K562 (cell line): ENCODE data around the gene RBP3. TPM values are rescaled to one million over a fixed set of nuclear protein-coding genes. Genes with fewer than 3 reads are reported as not detected.

Experiments used
- CAMTA2 ChIP-seq: fragments of 250-450 bp; sonication (Bioruptor Pico); conservative IDR thresholded peaks from 2 replicates; pipeline ENCODE4 v1.5.1; 2022
- CBFA2T3 ChIP-seq: fragments of 450-650 bp; IDR thresholded peaks from 2 replicates; pipeline ENCODE4 v1.6.1; 2017
- E2F3 ChIP-seq: fragments of 250-450 bp; sonication (Bioruptor Pico); IDR thresholded peaks from 2 replicates; pipeline ENCODE4 v1.4.0; 2020; ENCODE audit warnings: mild to moderate bottlenecking
- HEY1 ChIP-seq: fragments of 250-450 bp; sonication (Bioruptor Pico); IDR thresholded peaks from 2 replicates; pipeline ENCODE4 v1.5.0; 2020; ENCODE audit warnings: mild to moderate bottlenecking, moderate library complexity, borderline replicate concordance
- HLTF ChIP-seq: fragments of 450-650 bp; IDR thresholded peaks from 2 replicates; pipeline ENCODE4 v1.6.1; 2016
- L3MBTL2 ChIP-seq: fragments of 450-650 bp; IDR thresholded peaks from 2 replicates; pipeline ENCODE4 v1.6.1; 2016; ENCODE audit warnings: mild to moderate bottlenecking, moderate library complexity
- MCM3 ChIP-seq: fragments of 450-650 bp; IDR thresholded peaks from 2 replicates; pipeline ENCODE4 v1.6.1; 2016
- MTA3 ChIP-seq: fragments of 450-650 bp; formaldehyde crosslinking; IDR thresholded peaks from 2 replicates; pipeline ENCODE4 v1.6.1; 2017; ENCODE audit warnings: mild to moderate bottlenecking, borderline replicate concordance
- NFRKB ChIP-seq: fragments of 450-650 bp; IDR thresholded peaks from 2 replicates; pipeline ENCODE4 v1.6.1; 2016; ENCODE audit warnings: low read depth
- PHF21A ChIP-seq: fragments of 450-650 bp; IDR thresholded peaks from 2 replicates; pipeline ENCODE4 v1.6.1; 2017; ENCODE audit warnings: low read depth, borderline replicate concordance
- RAD51 ChIP-seq: fragments of 450-650 bp; IDR thresholded peaks from 2 replicates; pipeline ENCODE4 v1.7.1; 2016; ENCODE audit warnings: low read depth, mild to moderate bottlenecking, borderline replicate concordance
- ZKSCAN1 ChIP-seq: fragments of 150-350 bp; IDR thresholded peaks from 2 replicates; pipeline ENCODE4 v1.6.1; 2016; ENCODE audit warnings: low read depth, low read length
- ZNF76 ChIP-seq: fragments of 250-450 bp; sonication (Bioruptor Pico); IDR thresholded peaks from 2 replicates; pipeline ENCODE4 v1.4.0; 2020; ENCODE audit warnings: mild to moderate bottlenecking, moderate library complexity, borderline replicate concordance
- polyA plus RNA-seq, 8 experiments: library from polyadenylated mRNA; depleted of rRNA in 4 of 8; stranded (reverse) in 5 of 8; unstranded in 3 of 8; fragments of >200 nt; fragmentation: Nextera tagmentation in 2 of 8; fragmentation: Illumina TruSeq in 1 of 8; extraction: Ambion mirVana in 2 of 8; extraction: Trizol in 1 of 8; gene quantifications; 2 replicates each; pipeline versions ENCODE4 v1.2.1 to v1.2.3, GENCODE V29; 2011 to 2014; ENCODE audit warnings: inconsistent platforms in 1 of 8, missing spikeins in 1 of 8
- total RNA-seq, 7 experiments: library from RNA; depleted of rRNA in 6 of 7; stranded (reverse); fragments of >200 nt in 6 of 7; fragmentation: Illumina TruSeq in 2 of 7; extraction: Trizol in 2 of 7; gene quantifications; 2 replicates each; pipeline versions ENCODE4 v1.2.1 to v1.2.3, GENCODE V29; 2011 to 2021; ENCODE audit warnings: low replicate concordance in 1 of 7
- TF ChIP-seq, protein P1 (sequence below), 2 experiments: fragments of 450-650 bp; IDR thresholded peaks; 2 replicates each; pipeline ENCODE4 v1.6.1; 2016; ENCODE audit warnings: mild to moderate bottlenecking in 2 of 2, borderline replicate concordance in 1 of 2, low read depth in 1 of 2, moderate library complexity in 1 of 2
- TF ChIP-seq, protein P2 (sequence below): fragments of 250-450 bp; sonication (Bioruptor Pico); IDR thresholded peaks from 2 replicates; pipeline ENCODE4 v1.8.0; 2021; ENCODE audit warnings: moderate library complexity, mild to moderate bottlenecking, inconsistent platforms
- TF ChIP-seq, protein P3 (sequence below): sonication (generic); formaldehyde crosslinking; IDR thresholded peaks from 2 replicates; pipeline ENCODE4 v1.5.0; 2020; ENCODE audit warnings: missing genetic modification reagents
- TF ChIP-seq, protein P4 (sequence below), 2 experiments: fragments of 450-650 bp; conservative IDR thresholded peaks; 2 replicates each; pipeline ENCODE4 v1.6.1; 2017; ENCODE audit warnings: mild to moderate bottlenecking in 2 of 2, moderate library complexity in 2 of 2

Gene RBP3
- total and polyA plus RNA-seq, 9 of the 15 experiments (the other 6 are each of a cell fraction or from before 2014, with no cell fraction given) = not detected

DNA sequence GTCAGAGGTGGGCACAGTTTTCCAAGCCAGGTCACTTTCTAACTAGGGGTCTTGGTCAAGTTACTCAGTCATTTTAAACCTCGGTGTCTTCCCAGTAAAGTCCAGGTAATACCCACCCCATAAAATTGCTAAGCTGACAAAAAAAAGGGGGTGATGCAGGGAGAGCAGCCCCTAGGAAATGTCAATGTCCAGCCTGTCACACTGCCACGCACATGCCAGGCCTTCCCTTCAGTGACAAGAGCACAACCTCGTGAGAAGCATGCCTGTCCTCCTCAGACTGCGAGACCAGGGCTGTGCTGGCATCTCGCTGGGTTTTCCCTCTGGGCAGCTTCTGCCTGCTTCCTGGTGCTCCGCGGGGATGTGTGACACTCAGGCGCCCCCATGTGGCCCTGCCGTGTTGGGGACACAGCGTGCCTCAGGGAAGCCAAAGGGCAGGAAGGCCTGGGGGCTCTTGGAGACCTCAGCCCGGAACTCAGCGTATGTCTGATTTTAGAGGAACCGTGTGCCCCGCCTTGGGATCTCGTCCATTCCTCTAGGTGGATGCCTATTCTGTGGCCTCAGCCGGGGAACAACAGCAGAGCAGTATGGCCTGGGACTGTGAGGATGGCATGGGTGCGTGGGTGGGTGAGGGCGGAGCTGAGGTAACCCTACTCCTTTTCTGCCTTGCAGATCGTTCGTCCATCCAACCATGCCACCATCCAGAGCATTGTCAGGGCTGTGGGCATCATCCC lies 36.1 kb upstream of the RBP3 start (continued):
- TF ChIP-seq, protein P1, sequence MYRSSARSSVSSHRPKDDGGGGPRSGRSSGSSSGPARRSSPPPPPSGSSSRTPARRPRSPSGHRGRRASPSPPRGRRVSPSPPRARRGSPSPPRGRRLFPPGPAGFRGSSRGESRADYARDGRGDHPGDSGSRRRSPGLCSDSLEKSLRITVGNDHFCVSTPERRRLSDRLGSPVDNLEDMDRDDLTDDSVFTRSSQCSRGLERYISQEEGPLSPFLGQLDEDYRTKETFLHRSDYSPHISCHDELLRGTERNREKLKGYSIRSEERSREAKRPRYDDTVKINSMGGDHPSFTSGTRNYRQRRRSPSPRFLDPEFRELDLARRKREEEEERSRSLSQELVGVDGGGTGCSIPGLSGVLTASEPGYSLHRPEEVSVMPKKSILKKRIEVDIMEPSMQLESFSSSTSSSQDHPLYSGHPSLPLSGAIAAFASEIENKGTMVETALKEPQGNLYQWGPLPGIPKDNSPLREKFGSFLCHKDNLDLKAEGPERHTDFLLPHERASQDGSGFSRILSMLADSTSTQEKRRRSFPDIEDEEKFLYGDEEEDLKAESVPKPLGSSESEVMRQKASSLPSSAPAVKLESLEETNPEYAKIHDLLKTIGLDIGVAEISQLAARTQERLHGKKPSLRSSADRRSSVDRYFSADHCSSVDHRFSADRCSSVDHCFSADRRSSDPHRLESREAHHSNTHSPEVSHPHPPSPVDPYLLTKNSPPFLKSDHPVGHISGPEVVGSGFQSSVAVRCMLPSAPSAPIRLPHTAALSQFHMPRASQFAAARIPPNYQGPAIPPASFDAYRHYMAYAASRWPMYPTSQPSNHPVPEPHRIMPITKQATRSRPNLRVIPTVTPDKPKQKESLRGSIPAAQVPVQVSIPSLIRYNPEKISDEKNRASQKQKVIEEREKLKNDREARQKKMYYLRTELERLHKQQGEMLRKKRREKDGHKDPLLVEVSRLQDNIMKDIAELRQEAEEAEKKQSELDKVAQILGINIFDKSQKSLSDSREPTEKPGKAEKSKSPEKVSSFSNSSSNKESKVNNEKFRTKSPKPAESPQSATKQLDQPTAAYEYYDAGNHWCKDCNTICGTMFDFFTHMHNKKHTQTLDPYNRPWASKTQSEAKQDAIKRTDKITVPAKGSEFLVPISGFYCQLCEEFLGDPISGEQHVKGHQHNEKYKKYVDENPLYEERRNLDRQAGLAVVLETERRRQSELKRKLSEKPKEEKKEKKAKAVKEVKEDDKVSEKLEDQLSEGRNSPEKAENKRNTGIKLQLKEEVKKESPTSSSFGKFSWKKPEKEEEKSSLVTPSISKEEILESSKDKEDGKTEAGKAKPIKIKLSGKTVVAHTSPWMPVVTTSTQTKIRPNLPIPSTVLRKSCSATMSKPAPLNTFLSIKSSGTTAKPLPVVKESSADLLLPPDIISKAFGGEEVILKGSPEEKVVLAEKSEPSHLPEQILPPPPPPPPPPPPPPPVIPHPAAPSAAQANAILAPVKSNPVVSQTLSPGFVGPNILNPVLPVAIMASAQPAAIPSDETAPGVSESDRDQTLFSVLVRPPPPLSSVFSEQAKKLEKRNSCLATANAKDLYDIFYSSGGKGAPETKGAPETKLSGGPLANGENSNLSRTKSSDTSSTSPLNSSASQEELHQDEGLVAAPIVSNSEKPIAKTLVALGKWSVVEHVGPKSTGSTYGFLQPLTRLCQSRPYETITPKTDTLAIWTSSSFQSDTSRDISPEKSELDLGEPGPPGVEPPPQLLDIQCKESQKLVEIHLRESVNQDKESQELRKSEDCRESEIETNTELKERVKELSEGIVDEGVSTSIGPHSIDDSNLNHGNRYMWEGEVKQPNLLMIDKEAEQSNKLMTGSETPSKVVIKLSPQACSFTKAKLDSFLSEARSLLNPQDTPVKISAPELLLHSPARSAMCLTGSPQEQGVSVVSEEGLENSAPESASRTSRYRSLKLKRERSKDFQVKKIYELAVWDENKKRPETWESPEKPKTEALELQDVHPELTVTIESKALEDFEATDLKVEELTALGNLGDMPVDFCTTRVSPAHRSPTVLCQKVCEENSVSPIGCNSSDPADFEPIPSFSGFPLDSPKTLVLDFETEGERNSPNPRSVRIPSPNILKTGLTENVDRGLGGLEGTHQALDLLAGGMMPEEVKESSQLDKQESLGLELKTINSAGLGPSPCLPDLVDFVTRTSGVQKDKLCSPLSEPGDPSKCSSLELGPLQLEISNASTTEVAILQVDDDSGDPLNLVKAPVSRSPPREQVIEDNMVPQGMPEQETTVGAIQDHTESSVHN (IDR thresholded peaks at IDR 0.05; ENCODE audit: borderline replicate concordance in 1 of 2, low read depth in 1 of 2) = no peak
- no peak for TF ChIP-seq ZKSCAN1
- no peak for TF ChIP-seq RAD51
- TF ChIP-seq CAMTA2 (CRISPR knock-in tag) = no peak
- TF ChIP-seq ZNF76 (CRISPR knock-in tag) = no peak
- 0 out of 2 replicates have a peak, but pooled peaks have one; percentile 20 for TF ChIP-seq E2F3 (CRISPR knock-in tag)
- TF ChIP-seq, protein P2, sequence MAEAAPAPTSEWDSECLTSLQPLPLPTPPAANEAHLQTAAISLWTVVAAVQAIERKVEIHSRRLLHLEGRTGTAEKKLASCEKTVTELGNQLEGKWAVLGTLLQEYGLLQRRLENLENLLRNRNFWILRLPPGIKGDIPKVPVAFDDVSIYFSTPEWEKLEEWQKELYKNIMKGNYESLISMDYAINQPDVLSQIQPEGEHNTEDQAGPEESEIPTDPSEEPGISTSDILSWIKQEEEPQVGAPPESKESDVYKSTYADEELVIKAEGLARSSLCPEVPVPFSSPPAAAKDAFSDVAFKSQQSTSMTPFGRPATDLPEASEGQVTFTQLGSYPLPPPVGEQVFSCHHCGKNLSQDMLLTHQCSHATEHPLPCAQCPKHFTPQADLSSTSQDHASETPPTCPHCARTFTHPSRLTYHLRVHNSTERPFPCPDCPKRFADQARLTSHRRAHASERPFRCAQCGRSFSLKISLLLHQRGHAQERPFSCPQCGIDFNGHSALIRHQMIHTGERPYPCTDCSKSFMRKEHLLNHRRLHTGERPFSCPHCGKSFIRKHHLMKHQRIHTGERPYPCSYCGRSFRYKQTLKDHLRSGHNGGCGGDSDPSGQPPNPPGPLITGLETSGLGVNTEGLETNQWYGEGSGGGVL = no peak
- no peak for TF ChIP-seq MTA3
- no peak for TF ChIP-seq CBFA2T3
- TF ChIP-seq L3MBTL2 = no peak
- TF ChIP-seq PHF21A = no peak
- no peak for TF ChIP-seq MCM3
- TF ChIP-seq, protein P3, sequence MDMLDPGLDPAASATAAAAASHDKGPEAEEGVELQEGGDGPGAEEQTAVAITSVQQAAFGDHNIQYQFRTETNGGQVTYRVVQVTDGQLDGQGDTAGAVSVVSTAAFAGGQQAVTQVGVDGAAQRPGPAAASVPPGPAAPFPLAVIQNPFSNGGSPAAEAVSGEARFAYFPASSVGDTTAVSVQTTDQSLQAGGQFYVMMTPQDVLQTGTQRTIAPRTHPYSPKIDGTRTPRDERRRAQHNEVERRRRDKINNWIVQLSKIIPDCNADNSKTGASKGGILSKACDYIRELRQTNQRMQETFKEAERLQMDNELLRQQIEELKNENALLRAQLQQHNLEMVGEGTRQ (CRISPR knock-in tag) = no peak; the same call in 1 of the 2 replicates
- no peak for TF ChIP-seq HEY1 (CRISPR knock-in tag)
- TF ChIP-seq NFRKB = no peak
- no peak for TF ChIP-seq HLTF
- TF ChIP-seq, protein P4, sequence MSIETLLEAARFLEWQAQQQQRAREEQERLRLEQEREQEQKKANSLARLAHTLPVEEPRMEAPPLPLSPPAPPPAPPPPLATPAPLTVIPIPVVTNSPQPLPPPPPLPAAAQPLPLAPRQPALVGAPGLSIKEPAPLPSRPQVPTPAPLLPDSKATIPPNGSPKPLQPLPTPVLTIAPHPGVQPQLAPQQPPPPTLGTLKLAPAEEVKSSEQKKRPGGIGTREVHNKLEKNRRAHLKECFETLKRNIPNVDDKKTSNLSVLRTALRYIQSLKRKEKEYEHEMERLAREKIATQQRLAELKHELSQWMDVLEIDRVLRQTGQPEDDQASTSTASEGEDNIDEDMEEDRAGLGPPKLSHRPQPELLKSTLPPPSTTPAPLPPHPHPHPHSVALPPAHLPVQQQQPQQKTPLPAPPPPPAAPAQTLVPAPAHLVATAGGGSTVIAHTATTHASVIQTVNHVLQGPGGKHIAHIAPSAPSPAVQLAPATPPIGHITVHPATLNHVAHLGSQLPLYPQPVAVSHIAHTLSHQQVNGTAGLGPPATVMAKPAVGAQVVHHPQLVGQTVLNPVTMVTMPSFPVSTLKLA (conservative IDR thresholded peaks at IDR 0.05) = no peak
